GM23338 (cell line): ENCODE results near the gene CRYBG1. TPM values are rescaled to one million over a fixed set of nuclear protein-coding genes. Genes with fewer than 3 reads are reported as not detected.
"Not testable (repeated sequence)": the region's sequence is repeated elsewhere in the genome, so short reads cannot be mapped to it uniquely, and the experiment has no call there.

Source experiments
- ATAC-seq: fragments of 200-7000 bp; cut with Tn5 transposase; 3 replicates; pipeline ENCODE4 v1.9.1; 2020
- DNase-seq: peaks from one replicate; pipeline ENCODE4 v3.0.0-alpha.2; 2015; ENCODE audit warnings: low spot score
- H2AFZ ChIP-seq: fragments of 200-600 bp; sonication (generic); 2 replicates; pipeline ENCODE4 v1.8.0; 2016; ENCODE audit warnings: antibody characterized with exemption, mild to moderate bottlenecking, moderate library complexity
- H3F3A ChIP-seq: fragments of 200-600 bp; sonication (generic); replicated peaks from 2 replicates; pipeline ENCODE4 v1.8.0; 2017; ENCODE audit warnings: antibody characterized with exemption, mixed run types, low read depth
- H3K27ac ChIP-seq: fragments of 200-600 bp; sonication (generic); 2 replicates; pipeline ENCODE4 v1.6.1; 2016; ENCODE audit warnings: low read depth
- H3K27me3 ChIP-seq: fragments of 200-600 bp; sonication (generic); 2 replicates; pipeline ENCODE4 v1.8.0; 2016; ENCODE audit warnings: mild to moderate bottlenecking, mixed run types, moderate library complexity; ENCODE audit not compliant: insufficient read depth
- H3K36me3 ChIP-seq: fragments of 200-600 bp; sonication (generic); 2 replicates; pipeline ENCODE4 v1.8.0; 2016; ENCODE audit warnings: mild to moderate bottlenecking; ENCODE audit not compliant: insufficient read depth
- H3K4me1 ChIP-seq: fragments of 200-600 bp; sonication (generic); 2 replicates; pipeline ENCODE4 v1.8.0; 2016; ENCODE audit warnings: mild to moderate bottlenecking, moderate library complexity; ENCODE audit not compliant: insufficient read depth
- H3K4me2 ChIP-seq: fragments of 200-600 bp; sonication (generic); 2 replicates; pipeline ENCODE4 v1.7.1; 2017; ENCODE audit warnings: mixed run types
- H3K4me3 ChIP-seq: fragments of 200-600 bp; sonication (generic); 2 replicates; pipeline ENCODE4 v1.6.1; 2016; ENCODE audit warnings: mixed run types
- H3K79me2 ChIP-seq: fragments of 200-600 bp; sonication (generic); replicated peaks from 2 replicates; pipeline ENCODE4 v1.8.0; 2017; ENCODE audit warnings: mild to moderate bottlenecking; ENCODE audit not compliant: insufficient read depth
- H3K9me2 ChIP-seq: fragments of 200-600 bp; sonication (generic); 2 replicates; pipeline ENCODE4 v1.8.0; 2017; ENCODE audit not compliant: insufficient read depth
- H4K20me1 ChIP-seq: fragments of 200-600 bp; sonication (generic); replicated peaks from 2 replicates; pipeline ENCODE4 v1.8.0; 2017; ENCODE audit warnings: mild to moderate bottlenecking; ENCODE audit not compliant: insufficient read depth
- H3K27ac Mint-ChIP-seq: 2 replicates; pipeline ENCODE4 v1.8.0; 2020; ENCODE audit warnings: inconsistent platforms, mild to moderate bottlenecking, moderate library complexity, mixed read lengths
- H3K27me3 Mint-ChIP-seq: 3 replicates; pipeline ENCODE4 v1.8.0; 2022; ENCODE audit warnings: low read depth, mild to moderate bottlenecking, moderate library complexity, mixed read lengths, inconsistent platforms; ENCODE audit not compliant: insufficient read depth, poor library complexity
- H3K36me3 Mint-ChIP-seq: 3 replicates; pipeline ENCODE4 v1.8.0; 2021; ENCODE audit warnings: low read depth, mild to moderate bottlenecking, inconsistent platforms, moderate library complexity, mixed read lengths
- H3K4me1 Mint-ChIP-seq: 3 replicates; pipeline ENCODE4 v1.8.0; 2020; ENCODE audit warnings: mild to moderate bottlenecking, inconsistent platforms, mixed read lengths
- H3K4me3 Mint-ChIP-seq: 3 replicates; pipeline ENCODE4 v1.8.0; 2021; ENCODE audit warnings: moderate library complexity, mild to moderate bottlenecking, inconsistent platforms, mixed read lengths
- H3K9me3 Mint-ChIP-seq: 3 replicates; pipeline ENCODE4 v1.8.0; 2020; ENCODE audit warnings: moderate library complexity, mild to moderate bottlenecking, inconsistent platforms, mixed read lengths
- CREB1 ChIP-seq: fragments of 250-450 bp; sonication (Bioruptor Pico); IDR thresholded peaks from 2 replicates; pipeline ENCODE4 v1.5.0; 2020; ENCODE audit warnings: low read depth, mild to moderate bottlenecking, moderate library complexity
- JUNB ChIP-seq: IDR thresholded peaks from one replicate; pipeline ENCODE4 v1.6.1; 2016; ENCODE audit warnings: antibody characterized with exemption; ENCODE audit not compliant: unreplicated experiment
- REST ChIP-seq: IDR thresholded peaks from one replicate; pipeline ENCODE4 v1.6.1; 2018; ENCODE audit warnings: antibody characterized with exemption; ENCODE audit not compliant: unreplicated experiment
- ZNF114 ChIP-seq: fragments of 250-450 bp; sonication (Bioruptor Pico); IDR thresholded peaks from 2 replicates; pipeline ENCODE4 v1.5.0; 2020; ENCODE audit warnings: mild to moderate bottlenecking, moderate library complexity
- polyA plus RNA-seq: library from polyadenylated mRNA; unstranded; fragments of >200 nt; fragmentation: Nextera tagmentation; extraction: Ambion mirVana; gene quantifications from 2 replicates; pipeline ENCODE4 v1.2.1, GENCODE V29; 2016
- total RNA-seq: library from RNA; depleted of rRNA; stranded (reverse); fragments of >200 nt; shearing (Covaris generic); gene quantifications from 2 replicates; pipeline ENCODE4 v1.2.3, GENCODE V29; 2014
- TF ChIP-seq, protein P1 (sequence below): fragments of 250-450 bp; sonication (Bioruptor Pico); IDR thresholded peaks from 2 replicates; pipeline ENCODE4 v1.5.0; 2020; ENCODE audit warnings: mild to moderate bottlenecking, moderate library complexity

The CRYBG1 gene
- total and polyA plus RNA-seq, 2 experiments from 2014 or later = 3.7 to 17.2 TPM

DNA sequence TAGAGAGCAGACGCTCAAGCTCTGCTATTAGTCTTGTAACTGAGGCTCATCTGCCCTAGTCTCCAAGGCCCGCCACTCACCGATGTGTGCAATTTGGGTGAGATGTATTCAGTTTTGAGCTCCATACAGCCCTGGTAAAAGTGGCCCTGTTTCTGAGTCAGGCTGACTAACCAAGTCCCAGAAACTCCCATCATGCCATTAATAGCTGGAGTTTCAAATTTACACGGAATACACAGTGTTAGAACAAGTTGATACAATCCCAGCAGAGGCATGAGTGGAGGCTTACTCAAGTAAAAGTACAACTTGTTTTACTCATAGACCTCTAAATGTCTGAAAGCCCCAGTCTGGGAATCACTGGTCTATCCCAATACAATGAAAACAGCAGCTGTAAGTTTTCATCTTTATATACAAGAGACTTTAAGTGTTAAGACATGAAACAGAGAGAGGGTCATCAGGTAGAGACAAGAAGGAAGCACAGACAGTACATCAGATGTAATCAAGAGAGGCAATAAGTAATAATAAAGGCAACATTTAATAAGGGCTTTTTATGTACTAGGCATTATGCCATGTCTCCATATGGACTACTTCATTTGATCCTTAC, 226.4 kb downstream of the CRYBG1 start (continued):
- TF ChIP-seq, protein P1, sequence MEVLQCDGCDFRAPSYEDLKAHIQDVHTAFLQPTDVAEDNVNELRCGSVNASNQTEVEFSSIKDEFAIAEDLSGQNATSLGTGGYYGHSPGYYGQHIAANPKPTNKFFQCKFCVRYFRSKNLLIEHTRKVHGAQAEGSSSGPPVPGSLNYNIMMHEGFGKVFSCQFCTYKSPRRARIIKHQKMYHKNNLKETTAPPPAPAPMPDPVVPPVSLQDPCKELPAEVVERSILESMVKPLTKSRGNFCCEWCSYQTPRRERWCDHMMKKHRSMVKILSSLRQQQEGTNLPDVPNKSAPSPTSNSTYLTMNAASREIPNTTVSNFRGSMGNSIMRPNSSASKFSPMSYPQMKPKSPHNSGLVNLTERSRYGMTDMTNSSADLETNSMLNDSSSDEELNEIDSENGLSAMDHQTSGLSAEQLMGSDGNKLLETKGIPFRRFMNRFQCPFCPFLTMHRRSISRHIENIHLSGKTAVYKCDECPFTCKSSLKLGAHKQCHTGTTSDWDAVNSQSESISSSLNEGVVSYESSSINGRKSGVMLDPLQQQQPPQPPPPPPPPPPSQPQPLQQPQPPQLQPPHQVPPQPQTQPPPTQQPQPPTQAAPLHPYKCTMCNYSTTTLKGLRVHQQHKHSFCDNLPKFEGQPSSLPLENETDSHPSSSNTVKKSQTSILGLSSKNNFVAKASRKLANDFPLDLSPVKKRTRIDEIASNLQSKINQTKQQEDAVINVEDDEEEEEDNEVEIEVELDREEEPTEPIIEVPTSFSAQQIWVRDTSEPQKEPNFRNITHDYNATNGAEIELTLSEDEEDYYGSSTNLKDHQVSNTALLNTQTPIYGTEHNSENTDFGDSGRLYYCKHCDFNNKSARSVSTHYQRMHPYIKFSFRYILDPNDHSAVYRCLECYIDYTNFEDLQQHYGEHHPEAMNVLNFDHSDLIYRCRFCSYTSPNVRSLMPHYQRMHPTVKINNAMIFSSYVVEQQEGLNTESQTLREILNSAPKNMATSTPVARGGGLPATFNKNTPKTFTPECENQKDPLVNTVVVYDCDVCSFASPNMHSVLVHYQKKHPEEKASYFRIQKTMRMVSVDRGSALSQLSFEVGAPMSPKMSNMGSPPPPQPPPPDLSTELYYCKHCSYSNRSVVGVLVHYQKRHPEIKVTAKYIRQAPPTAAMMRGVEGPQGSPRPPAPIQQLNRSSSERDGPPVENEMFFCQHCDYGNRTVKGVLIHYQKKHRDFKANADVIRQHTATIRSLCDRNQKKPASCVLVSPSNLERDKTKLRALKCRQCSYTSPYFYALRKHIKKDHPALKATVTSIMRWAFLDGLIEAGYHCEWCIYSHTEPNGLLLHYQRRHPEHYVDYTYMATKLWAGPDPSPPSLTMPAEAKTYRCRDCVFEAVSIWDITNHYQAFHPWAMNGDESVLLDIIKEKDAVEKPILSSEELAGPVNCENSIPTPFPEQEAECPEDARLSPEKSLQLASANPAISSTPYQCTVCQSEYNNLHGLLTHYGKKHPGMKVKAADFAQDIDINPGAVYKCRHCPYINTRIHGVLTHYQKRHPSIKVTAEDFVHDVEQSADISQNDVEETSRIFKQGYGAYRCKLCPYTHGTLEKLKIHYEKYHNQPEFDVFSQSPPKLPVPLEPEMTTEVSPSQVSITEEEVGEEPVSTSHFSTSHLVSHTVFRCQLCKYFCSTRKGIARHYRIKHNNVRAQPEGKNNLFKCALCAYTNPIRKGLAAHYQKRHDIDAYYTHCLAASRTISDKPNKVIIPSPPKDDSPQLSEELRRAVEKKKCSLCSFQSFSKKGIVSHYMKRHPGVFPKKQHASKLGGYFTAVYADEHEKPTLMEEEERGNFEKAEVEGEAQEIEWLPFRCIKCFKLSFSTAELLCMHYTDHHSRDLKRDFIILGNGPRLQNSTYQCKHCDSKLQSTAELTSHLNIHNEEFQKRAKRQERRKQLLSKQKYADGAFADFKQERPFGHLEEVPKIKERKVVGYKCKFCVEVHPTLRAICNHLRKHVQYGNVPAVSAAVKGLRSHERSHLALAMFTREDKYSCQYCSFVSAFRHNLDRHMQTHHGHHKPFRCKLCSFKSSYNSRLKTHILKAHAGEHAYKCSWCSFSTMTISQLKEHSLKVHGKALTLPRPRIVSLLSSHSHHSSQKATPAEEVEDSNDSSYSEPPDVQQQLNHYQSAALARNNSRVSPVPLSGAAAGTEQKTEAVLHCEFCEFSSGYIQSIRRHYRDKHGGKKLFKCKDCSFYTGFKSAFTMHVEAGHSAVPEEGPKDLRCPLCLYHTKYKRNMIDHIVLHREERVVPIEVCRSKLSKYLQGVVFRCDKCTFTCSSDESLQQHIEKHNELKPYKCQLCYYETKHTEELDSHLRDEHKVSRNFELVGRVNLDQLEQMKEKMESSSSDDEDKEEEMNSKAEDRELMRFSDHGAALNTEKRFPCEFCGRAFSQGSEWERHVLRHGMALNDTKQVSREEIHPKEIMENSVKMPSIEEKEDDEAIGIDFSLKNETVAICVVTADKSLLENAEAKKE (CRISPR knock-in tag) = no peak
- no peak for TF ChIP-seq CREB1 (CRISPR knock-in tag)
- no peak for TF ChIP-seq REST
- no peak for TF ChIP-seq JUNB
- TF ChIP-seq ZNF114 = no peak

- H3K27me3 ChIP-seq, H3K4me2 ChIP-seq, H3K36me3 ChIP-seq, DNase-seq, H4K20me1 ChIP-seq, ATAC-seq, H3K4me3 Mint-ChIP-seq, H3K27me3 Mint-ChIP-seq, H3K27ac Mint-ChIP-seq, H3K4me3 ChIP-seq, H3K4me1 ChIP-seq, H3K79me2 ChIP-seq, H3K9me2 ChIP-seq, H2AFZ ChIP-seq, H3F3A ChIP-seq, H3K9me3 Mint-ChIP-seq, H3K27ac ChIP-seq: not testable (repeated sequence)
- Mint-ChIP-seq H3K4me1 (peaks cover 16% of the 10 kb centered on the region; the same call in 2 of the 3 replicates), H3K36me3 (peaks cover 43% of the 10 kb centered on the region; the same call in 2 of the 3 replicates)
These were observed 228.4 kb downstream of the CRYBG1 start for GRCh38 chr6:106588937-106589336.
